Measurements from ENCODE around the gene RIOK3.

DNA sequence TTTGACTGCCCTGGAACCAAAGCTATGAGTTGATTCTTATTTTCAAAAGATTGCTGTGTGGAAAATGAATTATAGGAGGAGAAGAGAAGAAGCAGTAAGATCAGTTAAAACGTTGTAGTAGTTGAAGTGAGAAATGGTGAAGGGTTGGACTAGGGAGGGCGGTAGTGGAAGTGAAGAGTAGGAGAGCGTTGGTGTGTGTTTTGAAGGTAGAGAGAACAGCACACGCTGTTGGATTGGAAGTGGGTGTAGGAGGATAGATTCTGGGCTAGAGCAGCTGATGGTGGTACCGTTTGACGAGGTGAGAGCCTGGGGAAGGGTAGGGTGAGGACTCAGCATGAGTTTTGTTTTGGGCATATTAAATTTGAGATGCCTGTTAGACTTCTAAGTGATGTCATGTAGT is 18.4 kb downstream of the RIOK3 start:
- TF ChIP-seq, protein P1, sequence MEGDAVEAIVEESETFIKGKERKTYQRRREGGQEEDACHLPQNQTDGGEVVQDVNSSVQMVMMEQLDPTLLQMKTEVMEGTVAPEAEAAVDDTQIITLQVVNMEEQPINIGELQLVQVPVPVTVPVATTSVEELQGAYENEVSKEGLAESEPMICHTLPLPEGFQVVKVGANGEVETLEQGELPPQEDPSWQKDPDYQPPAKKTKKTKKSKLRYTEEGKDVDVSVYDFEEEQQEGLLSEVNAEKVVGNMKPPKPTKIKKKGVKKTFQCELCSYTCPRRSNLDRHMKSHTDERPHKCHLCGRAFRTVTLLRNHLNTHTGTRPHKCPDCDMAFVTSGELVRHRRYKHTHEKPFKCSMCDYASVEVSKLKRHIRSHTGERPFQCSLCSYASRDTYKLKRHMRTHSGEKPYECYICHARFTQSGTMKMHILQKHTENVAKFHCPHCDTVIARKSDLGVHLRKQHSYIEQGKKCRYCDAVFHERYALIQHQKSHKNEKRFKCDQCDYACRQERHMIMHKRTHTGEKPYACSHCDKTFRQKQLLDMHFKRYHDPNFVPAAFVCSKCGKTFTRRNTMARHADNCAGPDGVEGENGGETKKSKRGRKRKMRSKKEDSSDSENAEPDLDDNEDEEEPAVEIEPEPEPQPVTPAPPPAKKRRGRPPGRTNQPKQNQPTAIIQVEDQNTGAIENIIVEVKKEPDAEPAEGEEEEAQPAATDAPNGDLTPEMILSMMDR (IDR thresholded peaks at IDR 0.05): no peak
- TF ChIP-seq POLR2A (IDR thresholded peaks at IDR 0.05): no peak

Data from adrenal gland (tissue), 5 donors.